ENCODE data around the gene RNF222.
"Not testable (repeated sequence)": the region's sequence is repeated elsewhere in the genome, so short reads cannot be mapped to it uniquely, and the experiment has no call there.

RNF222 gene

GRCh38 chr17:8409966-8410882 is 12.6 kb upstream of the RNF222 start:
- peak; percentile 79 for DNase-seq

- no peak for DNase-seq
Measured at GRCh38 chr17:8408371-8408770, 10.7 kb upstream of the RNF222 start.

- DNase-seq = no peak
Measured at GRCh38 chr17:8406174-8406573, 8.5 kb upstream of the RNF222 start.

- no peak for DNase-seq
Measured at GRCh38 chr17:8405499-8406016, 7.9 kb upstream of the RNF222 start.

GRCh38 chr17:8402921-8403536 is 5.4 kb upstream of the RNF222 start:
- DNase-seq = no peak

- no peak for DNase-seq
Measured at GRCh38 chr17:8401107-8401506, 3.5 kb upstream of the RNF222 start.

GRCh38 chr17:8398980-8399379 is 1.4 kb upstream of the RNF222 start:
- DNase-seq = no peak

- not testable (repeated sequence) for DNase-seq
Measured at GRCh38 chr17:8394497-8394896, 3.1 kb downstream of the RNF222 start.

GRCh38 chr17:8393470-8394231 is 4.0 kb downstream of the RNF222 start:
- DNase-seq = no peak

- DNase-seq = no peak
Measured at GRCh38 chr17:8392674-8393469, 4.8 kb downstream of the RNF222 start.

- DNase-seq = no peak
Measured at GRCh38 chr17:8392274-8392673, 5.4 kb downstream of the RNF222 start.

GRCh38 chr17:8391711-8392110 is 5.9 kb downstream of the RNF222 start:
- no peak for DNase-seq

GRCh38 chr17:8387914-8388651 is 9.5 kb downstream of the RNF222 start:
- no peak for DNase-seq

- DNase-seq = no peak
Measured at GRCh38 chr17:8386841-8387240, 10.8 kb downstream of the RNF222 start.

- DNase-seq = no peak
Measured at GRCh38 chr17:8384801-8385378, 12.7 kb downstream of the RNF222 start.

- DNase-seq = peak; percentile 93
Measured at GRCh38 chr17:8383143-8383822, 14.3 kb downstream of the RNF222 start, which contains the start of gene RPL26. RPL26 (minus strand) TSS chr17:8383193; CDS start chr17:8382310, 883 bp downstream.

GRCh38 chr17:8382880-8383142 is 14.8 kb downstream of the RNF222 start:
- DNase-seq = no peak

- no peak for DNase-seq
Measured at GRCh38 chr17:8382052-8382879, 15.4 kb downstream of the RNF222 start.

- no peak for DNase-seq
Measured at GRCh38 chr17:8380049-8380448, 17.6 kb downstream of the RNF222 start.

GRCh38 chr17:8378117-8378516 is 19.5 kb downstream of the RNF222 start:
- DNase-seq = not testable (repeated sequence)

Measured in effector CD8-positive, alpha-beta T cell (primary cell).